ENCODE measurements around the gene PTPN3. TPM values are rescaled to one million over a fixed set of nuclear protein-coding genes. Genes with fewer than 3 reads are reported as not detected.

The PTPN3 gene
- total and polyA plus RNA-seq, 4 donors: 6.3 to 30.3 (median 23.5) TPM

DNA sequence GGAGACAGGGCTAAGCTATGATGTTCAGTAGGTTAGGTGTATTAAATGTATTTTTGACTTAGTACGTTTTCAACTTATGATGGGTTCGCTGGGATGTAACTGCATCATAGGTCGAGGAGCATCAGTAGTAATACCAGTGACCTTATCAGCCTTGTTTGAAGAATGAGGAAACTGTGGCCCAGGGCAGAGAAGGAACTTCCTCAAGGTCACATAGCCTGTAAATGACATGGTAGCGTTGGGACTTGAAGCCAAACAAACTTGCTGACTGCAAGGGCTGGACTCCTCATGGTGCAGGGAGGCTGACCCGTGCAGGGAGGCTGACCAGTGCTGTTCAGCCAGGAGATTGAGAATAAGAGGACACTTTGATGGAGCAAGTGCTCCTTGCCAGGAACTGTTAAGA lies 21.3 kb upstream of the PTPN3 start:
- TF ChIP-seq, protein P1, sequence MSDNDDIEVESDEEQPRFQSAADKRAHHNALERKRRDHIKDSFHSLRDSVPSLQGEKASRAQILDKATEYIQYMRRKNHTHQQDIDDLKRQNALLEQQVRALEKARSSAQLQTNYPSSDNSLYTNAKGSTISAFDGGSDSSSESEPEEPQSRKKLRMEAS (IDR thresholded peaks at IDR 0.05): no peak
- no peak for TF ChIP-seq GABPA (IDR thresholded peaks at IDR 0.05 in 1 of 2, conservative IDR thresholded peaks at IDR 0.05 in 1 of 2)
- TF ChIP-seq NR2F2 (IDR thresholded peaks at IDR 0.05): no peak
- no peak for TF ChIP-seq TAF1 (conservative IDR thresholded peaks at IDR 0.05)
- TF ChIP-seq HNF4A (conservative IDR thresholded peaks at IDR 0.05): no peak
- no peak for TF ChIP-seq FOXA1 (IDR thresholded peaks at IDR 0.05)
- no peak for TF ChIP-seq SP1 (IDR thresholded peaks at IDR 0.05)
- no peak for TF ChIP-seq RXRA (IDR thresholded peaks at IDR 0.05)
- TF ChIP-seq RAD21 (IDR thresholded peaks at IDR 0.05): no peak
- TF ChIP-seq HNF4G (IDR thresholded peaks at IDR 0.05): no peak
- no peak for TF ChIP-seq FOXA2 (IDR thresholded peaks at IDR 0.05)
- no peak for TF ChIP-seq YY1 (IDR thresholded peaks at IDR 0.05)
- no peak for DNase-seq (ENCODE audit: low spot score)
- H3K4me3 ChIP-seq (ENCODE audit: low read depth in 1 of 3, low read length in 3 of 3): no peak overlapping the region
- WGBS: 72% methylated on average over 5 of the region's 5 CpGs
- no peaks in the 10 kb centered on the region for H3K27me3 ChIP-seq (ENCODE audit: control insufficient read depth in 4 of 4, insufficient read depth in 4 of 4, low read length in 3 of 4)
- H3K27ac ChIP-seq (ENCODE audit: low read depth in 1 of 2, low read length in 2 of 2): no peak overlapping the region
- no peaks in the 10 kb centered on the region for H3K36me3 ChIP-seq (ENCODE audit: control insufficient read depth in 4 of 4, insufficient read depth in 3 of 4, low read depth in 1 of 4, low read length in 3 of 4)
- no peak overlapping the region for H3K9ac ChIP-seq (ENCODE audit: low read depth in 1 of 2, low read length in 2 of 2)
- peaks cover 0 to 18% (median 10%) of the 10 kb centered on the region in 4 donors for H3K4me1 ChIP-seq (ENCODE audit: control insufficient read depth in 4 of 4, insufficient read depth in 4 of 4, low read length in 3 of 4)
- no peaks in the 10 kb centered on the region for H3K9me3 ChIP-seq (ENCODE audit: control insufficient read depth in 4 of 4, low read length in 3 of 4)

DNA sequence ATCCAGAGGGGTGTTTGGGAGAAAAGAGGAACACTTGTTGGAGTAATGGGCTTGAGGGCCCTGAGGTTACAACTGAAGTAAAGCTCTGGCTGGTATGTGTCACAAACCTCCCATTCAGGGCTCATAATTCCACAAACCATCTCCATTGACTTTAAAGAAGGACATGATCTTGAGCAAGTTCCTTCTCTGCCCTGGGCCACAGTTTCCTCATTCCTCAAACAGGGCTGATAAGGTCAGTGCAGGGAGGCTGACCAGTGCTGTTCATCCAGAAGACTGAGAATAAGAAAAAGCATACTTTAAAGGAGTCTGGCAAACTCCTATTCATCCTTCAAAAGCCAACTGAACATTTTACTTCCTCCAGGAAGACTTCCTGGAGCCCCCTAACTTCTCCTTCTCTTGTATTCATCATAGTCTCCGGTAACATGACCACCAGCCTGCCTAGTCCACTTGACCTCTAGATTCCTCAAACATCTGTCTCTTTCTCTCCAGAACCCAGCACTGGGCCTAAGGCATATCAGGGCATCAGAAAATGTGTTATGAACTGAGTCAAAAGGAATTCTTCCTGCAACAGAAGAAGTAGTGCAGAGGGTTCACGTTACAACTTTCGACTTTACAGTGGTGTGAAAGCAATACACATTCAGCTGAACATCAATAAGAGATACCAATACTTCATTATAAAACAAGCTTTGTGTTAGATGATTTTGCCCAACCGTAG lies 20.7 kb upstream of the PTPN3 start:
- no peak for DNase-seq (ENCODE audit: low spot score)
- no peak for TF ChIP-seq EGR1 (IDR thresholded peaks at IDR 0.05; ENCODE audit: low read depth in 2 of 2)
- TF ChIP-seq, protein P2, sequence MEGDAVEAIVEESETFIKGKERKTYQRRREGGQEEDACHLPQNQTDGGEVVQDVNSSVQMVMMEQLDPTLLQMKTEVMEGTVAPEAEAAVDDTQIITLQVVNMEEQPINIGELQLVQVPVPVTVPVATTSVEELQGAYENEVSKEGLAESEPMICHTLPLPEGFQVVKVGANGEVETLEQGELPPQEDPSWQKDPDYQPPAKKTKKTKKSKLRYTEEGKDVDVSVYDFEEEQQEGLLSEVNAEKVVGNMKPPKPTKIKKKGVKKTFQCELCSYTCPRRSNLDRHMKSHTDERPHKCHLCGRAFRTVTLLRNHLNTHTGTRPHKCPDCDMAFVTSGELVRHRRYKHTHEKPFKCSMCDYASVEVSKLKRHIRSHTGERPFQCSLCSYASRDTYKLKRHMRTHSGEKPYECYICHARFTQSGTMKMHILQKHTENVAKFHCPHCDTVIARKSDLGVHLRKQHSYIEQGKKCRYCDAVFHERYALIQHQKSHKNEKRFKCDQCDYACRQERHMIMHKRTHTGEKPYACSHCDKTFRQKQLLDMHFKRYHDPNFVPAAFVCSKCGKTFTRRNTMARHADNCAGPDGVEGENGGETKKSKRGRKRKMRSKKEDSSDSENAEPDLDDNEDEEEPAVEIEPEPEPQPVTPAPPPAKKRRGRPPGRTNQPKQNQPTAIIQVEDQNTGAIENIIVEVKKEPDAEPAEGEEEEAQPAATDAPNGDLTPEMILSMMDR (IDR thresholded peaks at IDR 0.05; ENCODE audit: low read depth, low read length, missing input control): no peak
- TF ChIP-seq, protein P1 (IDR thresholded peaks at IDR 0.05): no peak
- TF ChIP-seq HNF4A (conservative IDR thresholded peaks at IDR 0.05): no peak
- TF ChIP-seq HNF4G (IDR thresholded peaks at IDR 0.05): no peak
- TF ChIP-seq YY1 (IDR thresholded peaks at IDR 0.05): no peak
- peaks cover 0 to 18% (median 10%) of the 10 kb centered on the region in 4 donors for H3K4me1 ChIP-seq (ENCODE audit: control insufficient read depth in 4 of 4, insufficient read depth in 4 of 4, low read length in 3 of 4)
- H3K4me3 ChIP-seq (ENCODE audit: low read depth in 1 of 3, low read length in 3 of 3): no peak overlapping the region
- peak overlapping the region in 1 of 2 donors; percentile 23 for H3K9ac ChIP-seq (ENCODE audit: low read depth in 1 of 2, low read length in 2 of 2)
- no peaks in the 10 kb centered on the region for H3K36me3 ChIP-seq (ENCODE audit: control insufficient read depth in 4 of 4, insufficient read depth in 3 of 4, low read depth in 1 of 4, low read length in 3 of 4)
- H3K27ac ChIP-seq (ENCODE audit: low read depth in 1 of 2, low read length in 2 of 2): peak overlapping the region; percentile 65 to 78
- H3K9me3 ChIP-seq (ENCODE audit: control insufficient read depth in 4 of 4, low read length in 3 of 4): no peaks in the 10 kb centered on the region
- no peaks in the 10 kb centered on the region for H3K27me3 ChIP-seq (ENCODE audit: control insufficient read depth in 4 of 4, insufficient read depth in 4 of 4, low read length in 3 of 4)
- WGBS: 92% methylated on average over 4 of the region's 4 CpGs

DNA sequence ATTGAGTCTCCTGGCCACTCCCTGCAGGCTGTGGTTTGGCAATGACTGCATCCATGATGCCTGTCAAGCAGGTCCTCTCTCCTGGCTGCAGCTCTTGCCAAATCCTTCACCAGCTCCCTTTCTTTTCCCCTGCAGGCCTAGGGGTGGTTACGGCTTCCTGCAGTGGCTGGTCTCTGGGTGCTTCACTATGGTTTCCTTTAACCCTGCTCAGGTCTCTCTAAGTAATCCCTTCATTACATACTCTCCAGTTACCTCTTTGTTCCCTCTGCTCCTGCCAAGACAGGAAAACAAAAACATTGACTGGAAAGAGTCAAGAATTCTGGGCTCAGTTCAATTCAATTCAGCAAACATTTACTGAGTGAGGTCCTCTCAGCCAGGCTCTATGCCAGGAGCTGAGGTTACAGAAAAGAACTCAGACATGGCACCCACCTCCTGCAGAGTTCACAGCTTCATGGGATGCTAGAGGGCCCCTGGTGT lies 19.8 kb upstream of the PTPN3 start:
- DNase-seq (ENCODE audit: low spot score): no peak
- 39% methylated on average over 1 of the region's 1 CpG for WGBS
- peak overlapping the region; percentile 65 to 78 for H3K27ac ChIP-seq (ENCODE audit: low read depth in 1 of 2, low read length in 2 of 2)
- H3K4me1 ChIP-seq (ENCODE audit: control insufficient read depth in 4 of 4, insufficient read depth in 4 of 4, low read length in 3 of 4): peaks cover 0 to 18% (median 10%) of the 10 kb centered on the region in 4 donors
- no peaks in the 10 kb centered on the region for H3K36me3 ChIP-seq (ENCODE audit: control insufficient read depth in 4 of 4, insufficient read depth in 3 of 4, low read depth in 1 of 4, low read length in 3 of 4)
- peak overlapping the region in 1 of 2 donors; percentile 6 for H3K9ac ChIP-seq (ENCODE audit: low read depth in 1 of 2, low read length in 2 of 2)
- no peaks in the 10 kb centered on the region for H3K27me3 ChIP-seq (ENCODE audit: control insufficient read depth in 4 of 4, insufficient read depth in 4 of 4, low read length in 3 of 4)
- H3K9me3 ChIP-seq (ENCODE audit: control insufficient read depth in 4 of 4, low read length in 3 of 4): no peaks in the 10 kb centered on the region
- H3K4me3 ChIP-seq (ENCODE audit: low read depth in 1 of 3, low read length in 3 of 3): no peak overlapping the region
- TF ChIP-seq RXRA (IDR thresholded peaks at IDR 0.05) (peak; percentile 78 to 95), FOXA1 (IDR thresholded peaks at IDR 0.05) (peak; percentile 36), HNF4G (IDR thresholded peaks at IDR 0.05) (no peak), SP1 (IDR thresholded peaks at IDR 0.05) (peak; percentile 69), JUND (IDR thresholded peaks at IDR 0.05) (peak; percentile 47 to 97), RAD21 (IDR thresholded peaks at IDR 0.05) (peak; percentile 68), TAF1 (conservative IDR thresholded peaks at IDR 0.05) (peak; percentile 12), NR2F2 (IDR thresholded peaks at IDR 0.05) (no peak), YY1 (IDR thresholded peaks at IDR 0.05) (peak; percentile 86)
- TF ChIP-seq, protein P2 (IDR thresholded peaks at IDR 0.05; ENCODE audit: low read depth, low read length, missing input control): no peak
- TF ChIP-seq, protein P1 (IDR thresholded peaks at IDR 0.05): peak; percentile 76
- TF ChIP-seq, protein P3, sequence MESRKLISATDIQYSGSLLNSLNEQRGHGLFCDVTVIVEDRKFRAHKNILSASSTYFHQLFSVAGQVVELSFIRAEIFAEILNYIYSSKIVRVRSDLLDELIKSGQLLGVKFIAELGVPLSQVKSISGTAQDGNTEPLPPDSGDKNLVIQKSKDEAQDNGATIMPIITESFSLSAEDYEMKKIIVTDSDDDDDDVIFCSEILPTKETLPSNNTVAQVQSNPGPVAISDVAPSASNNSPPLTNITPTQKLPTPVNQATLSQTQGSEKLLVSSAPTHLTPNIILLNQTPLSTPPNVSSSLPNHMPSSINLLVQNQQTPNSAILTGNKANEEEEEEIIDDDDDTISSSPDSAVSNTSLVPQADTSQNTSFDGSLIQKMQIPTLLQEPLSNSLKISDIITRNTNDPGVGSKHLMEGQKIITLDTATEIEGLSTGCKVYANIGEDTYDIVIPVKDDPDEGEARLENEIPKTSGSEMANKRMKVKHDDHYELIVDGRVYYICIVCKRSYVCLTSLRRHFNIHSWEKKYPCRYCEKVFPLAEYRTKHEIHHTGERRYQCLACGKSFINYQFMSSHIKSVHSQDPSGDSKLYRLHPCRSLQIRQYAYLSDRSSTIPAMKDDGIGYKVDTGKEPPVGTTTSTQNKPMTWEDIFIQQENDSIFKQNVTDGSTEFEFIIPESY (IDR thresholded peaks at IDR 0.05): peak; percentile 78
